ENCODE results near the gene APOL3.
"Not testable (repeated sequence)": the region's sequence is repeated elsewhere in the genome, so short reads cannot be mapped to it uniquely, and the experiment has no call there.

The APOL3 gene

GRCh38 chr22:36192542-36192941, 32.0 kb upstream of the APOL3 start:
- no peak for DNase-seq

DNA sequence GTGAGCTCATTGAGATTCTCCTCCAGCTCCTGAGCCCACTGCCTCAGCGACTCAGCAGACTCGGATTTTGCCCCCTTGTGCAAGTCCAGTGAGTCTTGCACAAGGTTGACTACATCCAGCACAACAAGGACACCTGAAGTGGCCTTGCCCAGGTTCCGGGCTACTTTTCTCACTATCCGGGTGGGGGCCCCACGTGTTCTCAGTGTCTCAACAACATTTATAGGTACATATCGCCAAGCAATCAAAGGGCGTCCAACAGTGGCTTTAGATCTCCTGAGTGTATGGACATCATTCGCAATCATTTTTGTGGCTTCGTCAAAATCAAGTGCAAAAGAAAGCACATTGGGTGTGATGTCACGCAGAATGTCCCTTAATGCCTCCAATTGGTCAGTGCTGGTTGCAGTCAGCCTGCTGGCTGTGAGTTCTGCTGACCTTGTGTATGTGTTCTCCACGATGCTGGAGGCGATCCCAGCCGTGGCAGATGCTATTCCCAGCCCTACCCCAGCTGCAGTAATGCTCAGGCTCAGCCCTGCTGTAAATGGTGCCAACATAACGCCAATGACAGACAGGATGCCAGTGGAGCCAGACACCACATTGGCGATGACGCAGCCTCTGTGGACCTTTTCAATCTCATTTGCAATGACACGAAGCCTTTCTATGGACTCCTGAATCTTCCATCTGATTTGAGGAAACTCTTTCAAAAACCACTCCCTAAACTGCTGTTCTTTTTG, 30.7 kb upstream of the APOL3 start:
- no peak for DNase-seq

GRCh38 chr22:36187862-36188261, 27.3 kb upstream of the APOL3 start:
- DNase-seq = not testable (repeated sequence)

DNA sequence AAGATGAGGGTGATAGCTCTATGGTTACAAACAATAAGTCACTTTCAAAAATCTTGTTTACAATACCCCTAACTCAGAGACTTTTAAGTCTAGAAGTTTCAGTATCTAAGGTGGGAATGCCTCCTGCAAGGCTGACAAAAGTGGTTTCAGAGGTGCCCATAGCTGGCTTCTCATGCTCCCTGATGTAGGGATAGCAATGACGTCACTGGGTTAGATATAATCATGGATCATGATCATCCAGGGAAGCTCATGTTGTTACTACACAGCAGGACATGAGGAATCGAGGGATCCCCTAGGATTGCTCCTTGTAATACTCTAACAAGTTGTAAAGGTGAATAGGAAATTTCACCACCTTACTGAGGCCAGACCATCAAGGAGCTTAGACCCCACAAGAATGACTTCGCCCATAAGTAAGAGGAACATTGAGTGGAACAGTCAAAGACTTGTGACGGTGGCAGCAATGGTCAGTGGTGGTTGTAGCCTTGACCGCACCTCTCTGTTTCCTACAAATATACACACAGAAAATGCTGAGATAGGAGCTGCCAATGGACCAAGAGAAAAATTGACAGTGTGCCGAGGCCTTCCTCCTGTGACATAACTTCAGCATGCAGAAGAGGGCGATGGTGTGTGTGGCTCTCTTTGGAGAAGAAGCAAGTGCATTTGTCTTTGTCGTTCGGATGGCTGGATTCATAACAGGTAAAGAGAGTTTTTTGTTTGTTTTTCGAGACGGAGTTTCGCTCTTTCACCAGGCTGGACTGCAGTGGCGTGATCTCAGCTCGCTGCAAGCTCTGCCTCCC, 25.5 kb upstream of the APOL3 start:
- no peak for DNase-seq

- no peak for DNase-seq
Observed at GRCh38 chr22:36184433-36185025, 24.0 kb upstream of the APOL3 start.

- no peak for DNase-seq
Observed at GRCh38 chr22:36183446-36183845, 22.9 kb upstream of the APOL3 start.

DNA sequence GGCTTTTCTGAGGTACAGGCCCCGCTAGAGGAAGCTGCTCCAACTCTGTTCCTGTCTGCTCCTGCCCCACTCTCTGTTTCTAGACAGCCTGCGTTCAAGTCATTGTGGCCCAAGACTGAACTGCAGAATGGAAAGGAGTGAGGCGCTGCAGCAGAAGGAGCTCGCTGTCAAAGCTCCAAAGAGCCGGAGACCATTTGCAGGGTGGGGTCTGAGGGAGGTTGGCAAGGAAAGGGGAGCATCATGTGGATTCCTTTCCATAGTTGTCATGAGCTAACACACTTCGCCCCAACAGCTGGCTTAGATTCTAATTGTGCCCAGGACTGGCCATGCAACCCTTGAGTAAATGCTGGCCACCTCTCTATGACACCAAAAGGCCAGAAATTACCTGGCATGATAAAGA, 22.3 kb upstream of the APOL3 start:
- no peak for DNase-seq

DNA sequence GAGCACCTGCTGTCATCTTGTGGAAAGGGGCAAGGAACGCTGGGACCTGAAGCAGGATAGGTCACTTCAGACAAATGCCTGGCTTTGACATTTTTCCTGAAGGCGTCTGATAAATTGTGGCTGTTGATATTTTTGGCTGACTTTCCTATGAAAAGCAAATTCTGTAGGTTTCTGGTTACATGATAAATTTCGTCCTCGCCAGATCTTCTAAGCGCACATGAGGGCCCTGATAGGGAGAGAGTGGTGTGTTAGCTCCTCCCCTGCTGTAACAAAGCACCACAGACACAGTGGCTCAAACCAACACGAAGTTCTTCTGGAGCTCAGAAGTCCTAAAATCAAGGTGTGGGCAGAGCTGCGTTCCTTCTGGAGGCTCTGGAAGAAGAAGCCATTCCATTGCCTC, 21.5 kb upstream of the APOL3 start:
- DNase-seq = no peak

DNA sequence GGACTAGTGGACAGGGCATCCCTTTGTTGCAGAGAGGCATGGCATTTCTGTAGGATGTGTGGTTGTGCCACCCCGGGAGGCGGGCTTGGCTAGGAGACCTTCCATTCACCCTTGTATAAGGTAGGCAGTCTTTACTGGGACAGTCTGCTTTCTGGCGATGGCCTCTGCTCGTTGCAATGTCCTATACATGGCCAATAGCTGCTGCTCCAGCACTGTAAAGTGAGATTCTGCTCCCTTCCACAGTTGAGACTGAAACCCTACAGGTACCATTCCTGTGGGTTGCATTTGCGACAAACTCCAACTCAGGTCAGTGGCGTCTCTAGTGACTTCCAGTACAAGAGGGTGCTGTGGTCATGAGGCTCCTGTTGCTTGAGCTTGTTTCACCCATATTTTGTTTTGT, 20.4 kb upstream of the APOL3 start:
- DNase-seq = no peak

- peak; percentile 47 to 88 for DNase-seq
Observed at GRCh38 chr22:36180038-36180880, 19.7 kb upstream of the APOL3 start.

- DNase-seq = no peak
Observed at GRCh38 chr22:36177160-36177559, 16.6 kb upstream of the APOL3 start.

DNA sequence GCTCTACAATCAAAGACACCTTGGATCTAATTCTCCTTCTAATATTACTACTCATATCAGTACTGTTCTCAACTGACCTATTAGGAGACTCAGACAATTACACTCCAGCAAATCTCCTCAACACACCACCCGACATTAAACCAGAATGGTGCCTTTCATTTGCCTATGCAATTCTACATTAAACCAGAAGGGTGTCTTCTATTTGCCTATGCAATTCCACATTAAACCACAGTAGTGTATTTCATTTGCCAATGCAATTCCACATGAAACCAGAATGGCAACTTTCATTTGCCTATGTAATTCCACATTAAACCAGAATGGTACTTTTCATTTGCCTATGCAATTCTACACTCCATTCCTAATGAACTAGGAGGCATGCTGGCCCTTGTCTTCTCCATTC, 15.3 kb upstream of the APOL3 start:
- no peak for DNase-seq

DNA sequence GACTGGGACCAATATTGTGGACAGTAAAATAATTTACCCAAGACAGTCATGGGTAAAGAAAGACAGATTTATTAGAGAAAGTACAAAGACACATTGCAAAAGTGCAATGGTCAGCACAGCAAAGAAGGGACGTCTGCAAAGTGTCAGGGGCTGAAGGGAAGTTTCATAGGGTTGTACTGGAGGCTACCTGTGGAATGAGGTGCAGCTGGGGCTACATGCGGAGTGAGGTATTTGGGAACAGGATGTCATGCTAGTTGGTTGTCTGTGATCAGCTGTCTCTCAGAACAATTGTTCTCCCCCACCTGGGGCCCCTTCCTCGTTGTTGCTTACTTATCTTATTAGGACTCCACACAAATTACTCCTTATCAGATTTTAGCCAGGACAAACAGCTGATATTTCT, 11.4 kb upstream of the APOL3 start:
- no peak for DNase-seq

DNA sequence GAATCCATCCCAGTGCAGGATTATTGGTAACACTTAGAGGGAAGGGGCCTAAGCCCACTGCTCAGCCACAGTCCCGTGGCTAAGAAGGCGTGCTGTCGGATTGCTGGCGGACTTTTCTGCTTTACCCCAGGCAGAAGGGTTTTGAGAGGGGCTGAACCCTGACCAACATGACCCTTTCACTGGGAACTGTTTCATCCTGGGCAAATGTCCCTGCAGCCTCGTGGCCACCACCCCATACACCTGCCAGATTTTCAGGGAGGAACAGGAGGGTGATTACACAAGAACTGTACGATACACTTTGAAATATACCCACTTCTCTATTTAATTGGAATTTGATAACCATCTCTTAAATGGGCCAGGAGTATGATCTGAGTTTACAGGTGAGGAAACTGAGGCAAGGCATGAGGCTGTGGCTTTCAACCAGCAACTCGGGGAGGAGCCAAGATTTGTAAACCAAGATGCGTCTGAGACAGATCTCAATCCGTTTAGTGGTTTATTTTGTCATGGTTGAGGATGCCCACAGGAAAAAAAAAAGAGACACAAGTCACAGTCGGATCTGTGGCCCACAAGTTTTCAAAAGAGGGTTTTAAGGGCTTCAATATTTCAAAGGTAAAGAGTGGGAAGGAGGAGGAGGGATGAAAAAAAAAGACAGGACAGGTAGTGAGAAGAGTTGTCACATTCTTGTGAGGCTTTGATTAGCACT, 6.1 kb upstream of the APOL3 start:
- no peak for DNase-seq

- no peak for DNase-seq
Observed at GRCh38 chr22:36166086-36166485, 5.5 kb upstream of the APOL3 start.

DNA sequence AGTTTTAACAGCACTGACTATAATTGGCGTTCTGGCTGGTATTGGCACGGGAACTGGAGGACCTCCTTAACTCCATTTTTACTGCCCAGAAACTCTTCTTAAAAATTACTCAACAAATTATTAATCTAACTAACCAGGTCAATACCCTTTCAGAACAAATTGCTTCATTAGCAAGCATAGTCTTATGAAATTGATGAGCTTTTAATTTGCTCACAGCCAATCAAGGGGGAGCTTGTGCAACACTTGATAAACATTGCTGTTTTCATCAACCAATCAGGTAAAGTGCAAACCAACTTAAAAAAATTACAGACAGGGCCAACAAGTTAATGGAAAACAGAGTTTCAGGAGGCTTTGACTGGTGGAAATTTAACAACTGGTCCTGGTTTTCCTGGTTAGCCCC, 4.6 kb upstream of the APOL3 start:
- DNase-seq = no peak

GRCh38 chr22:36164621-36165020, 4.1 kb upstream of the APOL3 start:
- DNase-seq = peak; percentile 94 to 98

- DNase-seq = no peak
Observed at GRCh38 chr22:36163497-36163896, 2.9 kb upstream of the APOL3 start.

DNA sequence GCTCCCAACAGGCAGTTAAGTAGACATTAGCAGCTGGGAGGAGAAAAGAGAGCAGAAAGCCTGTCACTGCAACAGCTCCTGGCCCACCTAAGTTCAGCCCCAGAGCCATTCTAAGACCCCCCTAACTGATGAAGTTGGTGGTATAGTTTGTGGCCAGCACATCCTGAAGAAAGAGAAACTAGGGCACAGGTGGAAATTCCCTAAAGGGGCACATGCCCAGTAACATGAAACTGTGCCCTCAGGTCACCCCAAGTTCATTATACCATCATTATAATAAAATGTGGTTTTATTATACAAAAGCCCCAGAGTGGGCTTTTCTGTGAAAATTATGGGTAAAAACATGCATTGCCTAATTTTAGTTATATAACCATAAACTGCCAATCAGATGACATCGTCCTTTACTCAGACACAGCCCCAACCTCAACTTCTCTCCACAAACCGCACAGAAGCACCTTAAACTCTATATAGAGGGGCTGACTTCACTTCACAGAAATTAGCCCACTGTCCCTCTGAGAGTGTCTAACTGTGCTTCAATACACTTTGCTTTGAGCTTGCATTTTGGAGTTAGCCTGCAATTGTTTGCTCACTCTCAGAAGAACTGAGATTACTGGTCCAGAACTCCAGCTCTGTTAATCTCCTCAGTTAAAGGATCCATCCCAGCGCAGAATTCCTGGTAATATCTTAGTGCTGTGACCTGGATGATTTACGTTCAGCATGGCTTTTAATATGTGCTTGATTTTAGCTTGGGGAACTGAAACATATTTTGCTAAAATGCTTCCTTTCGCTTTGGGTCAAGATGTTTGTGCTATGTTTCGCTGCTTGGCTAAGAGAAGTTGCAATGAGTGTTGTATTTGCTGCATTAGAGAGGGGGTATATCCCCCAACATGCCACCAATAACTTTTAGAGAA, 1.8 kb upstream of the APOL3 start:
- DNase-seq = peak; percentile 39 to 62

DNA sequence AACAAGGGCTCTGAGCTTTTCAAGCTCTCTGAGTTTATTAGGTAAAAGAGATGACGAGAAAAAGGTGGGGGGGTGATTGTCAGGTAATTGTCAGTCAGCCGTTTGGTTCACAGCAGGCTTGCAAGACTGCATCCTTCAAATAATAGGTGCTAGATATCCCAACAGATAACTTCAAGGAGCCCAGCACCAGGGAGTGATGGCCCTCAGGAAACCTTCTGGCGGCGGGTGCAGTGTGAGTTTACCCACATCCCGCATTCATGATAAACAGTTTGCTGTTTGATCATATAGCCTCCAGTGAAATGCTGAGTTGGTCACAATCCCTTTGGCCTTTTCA, 1.2 kb upstream of the APOL3 start:
- DNase-seq = not testable (repeated sequence)

Data from inflammatory macrophage treated with lipopolysaccharide for 1 hour (primary cell).